Body of pancreas (tissue), 4 donors: Measurements from ENCODE around the gene DRGX. TPM values are rescaled to one million over a fixed set of nuclear protein-coding genes. Genes with fewer than 3 reads are reported as not detected.

Source experiments
- ATAC-seq: fragments of 150-250 bp; one replicate; pipeline ENCODE4 v1.9.1; 2016
- DNase-seq, 4 donors: peaks; one replicate each; pipeline ENCODE4 v3.0.0-alpha.2; 2019
- H3K27ac ChIP-seq, 4 donors: fragments of 200-600 bp; sonication (generic); 1 replicate in 3 of 4; 2 replicates in 1 of 4; pipeline versions ENCODE4 v1.5.1 to v1.6.1; 2016 to 2019; ENCODE audit warnings: mild to moderate bottlenecking in 1 of 4, mixed read lengths in 1 of 4, moderate library complexity in 1 of 4
- H3K27me3 ChIP-seq, 2 donors: fragments of 200-600 bp; sonication (generic); one replicate each; pipeline ENCODE4 v1.6.0; 2016; ENCODE audit warnings: mild to moderate bottlenecking in 1 of 2
- H3K36me3 ChIP-seq, 2 donors: fragments of 200-600 bp; sonication (generic); replicated peaks in 1 of 2; 2 replicates each; pipeline ENCODE4 v1.5.1; 2016; ENCODE audit warnings: low read depth in 2 of 2; ENCODE audit not compliant: insufficient read depth in 1 of 2
- H3K4me1 ChIP-seq: fragments of 200-600 bp; sonication (generic); one replicate; pipeline ENCODE4 v1.6.0; 2016
- H3K4me3 ChIP-seq, 2 donors: fragments of 200-600 bp; sonication (generic); 1 replicate in 1 of 2; 2 replicates in 1 of 2; pipeline ENCODE4 v1.5.1; 2016 to 2019
- H3K9me3 ChIP-seq, 3 donors: fragments of 200-600 bp; sonication (generic); 1 replicate in 2 of 3; 2 replicates in 1 of 3; pipeline ENCODE4 v1.5.1; 2016
- POLR2A ChIP-seq, 3 donors: fragments of 450-650 bp; IDR thresholded peaks; one replicate each; pipeline ENCODE4 v1.6.1; 2016; ENCODE audit warnings: antibody characterized with exemption in 3 of 3, mild to moderate bottlenecking in 2 of 3
- whole genome bisulfite sequencing, 2 donors: methylation state at CpG; one replicate each; pipeline ENCODE4 v1.1.5; 2017; 5-methylcytosine and 5-hydroxymethylcytosine counted together
- intact Hi-C: fragments of 100-400 bp; cut with DNase I; formaldehyde crosslinking; loops from one replicate; pipeline ENCODE4 v1.15.1; 2023
- total RNA-seq, 2 donors: library from RNA; depleted of rRNA; stranded (reverse); fragments of >200 nt; gene quantifications; one replicate each; pipeline ENCODE4 v1.1.0, GENCODE V29; 2016
- TF ChIP-seq, protein P1 (sequence below), 7 experiments: fragments of 450-650 bp in 4 of 7; fragments of 200-600 bp in 3 of 7; sonication (generic) in 3 of 7; IDR thresholded peaks; one replicate each; pipeline ENCODE4 v1.5.1; 2016 to 2019; ENCODE audit warnings: antibody characterized with exemption in 7 of 7

The DRGX gene
- total RNA-seq, 2 donors from 2014 or later, result not detected

DNA sequence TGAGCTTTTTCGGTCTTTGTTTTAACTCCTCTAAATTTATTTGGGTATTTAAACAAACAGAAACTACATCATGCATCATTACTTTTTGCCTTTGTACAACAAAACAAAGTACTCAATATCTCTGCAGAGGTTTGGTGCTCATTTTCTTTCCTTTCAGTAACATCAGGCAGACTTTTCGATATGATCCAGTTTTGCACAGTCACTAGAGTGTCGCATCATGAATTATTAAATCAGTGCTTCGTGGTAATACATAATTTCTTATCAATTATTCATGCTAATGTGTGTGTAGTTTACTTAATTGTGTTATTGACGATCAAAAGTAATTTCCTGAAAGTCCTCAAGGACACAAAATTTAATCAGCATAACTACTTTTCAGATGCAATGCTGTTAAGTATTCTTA, 31.8 kb downstream of the DRGX start:
- Histone ChIP-seq H3K4me1 (peaks cover 24% of the 10 kb centered on the region), H3K36me3 (no peaks in the 10 kb centered on the region), H3K4me3 (no peak overlapping the region), H3K27ac (no peak overlapping the region), H3K27me3 (no peaks in the 10 kb centered on the region), H3K9me3 (no peaks in the 10 kb centered on the region)
- no peak for DNase-seq
- no peak for TF ChIP-seq POLR2A (IDR thresholded peaks at IDR 0.05)
- TF ChIP-seq, protein P1, sequence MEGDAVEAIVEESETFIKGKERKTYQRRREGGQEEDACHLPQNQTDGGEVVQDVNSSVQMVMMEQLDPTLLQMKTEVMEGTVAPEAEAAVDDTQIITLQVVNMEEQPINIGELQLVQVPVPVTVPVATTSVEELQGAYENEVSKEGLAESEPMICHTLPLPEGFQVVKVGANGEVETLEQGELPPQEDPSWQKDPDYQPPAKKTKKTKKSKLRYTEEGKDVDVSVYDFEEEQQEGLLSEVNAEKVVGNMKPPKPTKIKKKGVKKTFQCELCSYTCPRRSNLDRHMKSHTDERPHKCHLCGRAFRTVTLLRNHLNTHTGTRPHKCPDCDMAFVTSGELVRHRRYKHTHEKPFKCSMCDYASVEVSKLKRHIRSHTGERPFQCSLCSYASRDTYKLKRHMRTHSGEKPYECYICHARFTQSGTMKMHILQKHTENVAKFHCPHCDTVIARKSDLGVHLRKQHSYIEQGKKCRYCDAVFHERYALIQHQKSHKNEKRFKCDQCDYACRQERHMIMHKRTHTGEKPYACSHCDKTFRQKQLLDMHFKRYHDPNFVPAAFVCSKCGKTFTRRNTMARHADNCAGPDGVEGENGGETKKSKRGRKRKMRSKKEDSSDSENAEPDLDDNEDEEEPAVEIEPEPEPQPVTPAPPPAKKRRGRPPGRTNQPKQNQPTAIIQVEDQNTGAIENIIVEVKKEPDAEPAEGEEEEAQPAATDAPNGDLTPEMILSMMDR (IDR thresholded peaks at IDR 0.05), result no peak
- ATAC-seq, result no peak
- intact Hi-C loops, result no loop called here
- 75 to 77% methylated on average over 5 of the region's 5 CpGs for WGBS, 2 donors

DNA sequence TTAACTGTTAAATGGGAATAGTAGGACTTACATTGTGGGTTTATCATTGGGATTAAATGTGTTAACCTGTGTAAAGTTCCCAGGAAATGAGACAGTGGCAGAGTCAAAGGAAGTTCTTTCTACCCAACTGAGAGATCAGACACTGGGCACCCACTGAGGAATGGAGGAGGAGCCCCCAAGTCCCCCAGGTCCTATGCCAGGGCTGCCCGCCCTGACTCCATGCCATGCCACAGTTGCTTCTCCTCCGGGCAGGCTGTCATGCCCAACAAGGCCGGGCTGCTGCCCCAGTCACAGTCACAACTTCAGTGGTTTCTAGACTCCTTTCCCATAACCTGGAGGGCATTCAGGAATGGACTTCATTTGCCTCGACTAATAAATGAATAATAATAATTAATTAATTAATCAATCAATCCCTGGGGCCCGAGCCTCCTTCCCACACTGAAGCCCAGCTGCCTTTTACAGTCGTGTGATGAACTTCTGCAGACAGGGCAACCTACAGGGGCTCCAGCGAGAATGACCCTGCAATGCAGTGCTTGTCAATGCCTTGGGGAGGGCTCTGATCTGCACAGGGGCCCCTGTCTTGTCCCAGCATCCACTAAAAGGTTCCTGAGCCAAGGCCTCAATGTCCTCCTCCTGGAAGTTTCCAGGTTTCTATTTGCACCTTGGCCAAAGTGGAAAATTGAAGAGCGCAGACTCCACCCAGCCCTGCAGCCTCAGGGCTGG, 32.4 kb downstream of the DRGX start:
- Histone ChIP-seq H3K4me1 (peaks cover 24% of the 10 kb centered on the region), H3K4me3 (no peak overlapping the region), H3K36me3 (no peaks in the 10 kb centered on the region), H3K27me3 (no peaks in the 10 kb centered on the region), H3K27ac (no peak overlapping the region), H3K9me3 (no peaks in the 10 kb centered on the region)
- TF ChIP-seq, protein P1 (IDR thresholded peaks at IDR 0.05), result no peak
- TF ChIP-seq POLR2A (IDR thresholded peaks at IDR 0.05), result no peak
- ATAC-seq (no peak), DNase-seq (no peak)
- 85 to 89% methylated on average over 8 of the region's 8 CpGs for WGBS, 2 donors
- intact Hi-C loops, result no loop called here

DNA sequence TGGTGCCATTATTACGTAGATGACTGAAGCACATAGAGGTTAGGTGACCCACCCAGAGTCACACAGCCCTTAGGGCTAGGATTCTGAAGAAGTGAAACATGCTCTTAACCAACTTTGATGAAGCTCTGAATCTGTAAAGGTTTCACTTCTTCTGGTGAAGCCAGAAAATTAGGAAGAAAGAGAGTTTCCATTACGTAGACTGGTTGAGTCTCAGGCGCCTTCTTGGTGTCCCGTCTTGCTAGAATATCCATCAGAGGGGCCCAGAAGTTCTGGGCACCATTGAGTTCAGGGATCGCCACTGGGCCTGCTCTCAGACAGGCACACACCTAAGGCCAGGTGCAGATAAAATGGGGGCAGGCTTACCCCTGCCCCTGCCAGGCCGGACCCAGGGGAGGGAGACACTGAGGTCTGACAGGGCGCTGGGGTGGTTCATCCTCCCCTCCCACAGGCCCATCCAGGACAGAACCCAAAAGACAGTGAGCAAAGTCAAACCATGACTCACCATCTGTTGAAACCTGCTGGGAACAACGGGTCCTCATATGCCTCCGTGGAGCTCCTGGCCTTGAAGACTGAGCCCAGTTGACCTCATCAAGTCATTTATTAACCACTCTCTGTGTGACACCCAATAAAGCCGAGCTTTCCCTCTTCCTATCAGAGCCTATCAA, 33.2 kb downstream of the DRGX start:
- Histone ChIP-seq H3K4me3 (no peak overlapping the region), H3K9me3 (no peaks in the 10 kb centered on the region), H3K27ac (no peak overlapping the region), H3K36me3 (no peaks in the 10 kb centered on the region), H3K27me3 (no peaks in the 10 kb centered on the region), H3K4me1 (peaks cover 24% of the 10 kb centered on the region)
- peak; percentile 86 for ATAC-seq
- intact Hi-C loops, result no loop called here
- TF ChIP-seq, protein P1 (IDR thresholded peaks at IDR 0.05), result no peak
- no peak for TF ChIP-seq POLR2A (IDR thresholded peaks at IDR 0.05)
- WGBS, 2 donors, result 64 to 85% methylated on average over 7 to 9 of the region's 10 CpGs
- DNase-seq, result peak; percentile 38 to 71 (median 47)

DNA sequence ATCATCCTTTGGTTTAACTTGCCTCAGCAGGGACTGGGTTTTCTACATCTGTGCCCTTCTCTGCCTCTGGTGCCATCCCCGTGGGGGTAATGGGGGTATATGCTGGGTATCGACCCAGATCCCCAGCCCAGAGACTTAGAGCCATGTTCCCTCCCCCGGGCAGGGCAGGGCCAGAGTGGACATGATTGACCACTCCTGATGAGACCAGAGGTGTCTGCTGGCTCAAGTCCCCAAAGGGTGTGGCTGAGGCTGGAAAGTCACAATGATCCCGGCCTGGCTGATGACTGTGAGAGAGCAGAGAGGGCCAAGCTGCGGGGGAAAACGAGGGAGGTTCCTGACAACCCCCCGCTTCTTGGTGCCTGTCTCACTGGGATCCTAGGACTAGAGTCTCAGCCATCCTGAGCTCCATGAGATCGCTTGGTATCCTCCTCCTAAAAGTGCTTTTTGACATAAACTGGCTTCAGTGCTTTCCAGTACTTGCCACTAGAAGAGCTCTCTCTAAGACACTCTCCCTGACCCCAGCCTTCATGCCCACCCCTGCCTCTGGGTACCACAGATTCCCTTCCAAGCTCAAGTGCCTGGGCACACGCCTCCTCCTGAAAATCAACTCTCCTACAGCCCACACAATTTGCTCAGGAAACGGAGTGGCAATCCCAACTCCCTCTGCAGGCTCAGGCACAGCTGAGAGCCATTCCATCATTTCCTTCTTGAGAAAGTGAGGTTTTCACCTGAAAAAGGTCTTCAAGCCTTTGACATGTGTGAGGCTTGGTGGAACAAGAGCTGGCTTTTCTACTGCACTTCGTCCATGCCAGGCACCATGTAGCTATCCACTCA, 33.9 kb downstream of the DRGX start:
- DNase-seq (no peak), ATAC-seq (no peak)
- Histone ChIP-seq H3K27me3 (no peaks in the 10 kb centered on the region), H3K9me3 (no peaks in the 10 kb centered on the region), H3K36me3 (no peaks in the 10 kb centered on the region), H3K4me1 (peaks cover 24% of the 10 kb centered on the region), H3K4me3 (no peak overlapping the region), H3K27ac (no peak overlapping the region)
- 69 to 80% methylated on average over 6 to 11 of the region's 11 CpGs for WGBS, 2 donors
- intact Hi-C loops, result no loop called here
- TF ChIP-seq, protein P1 (IDR thresholded peaks at IDR 0.05), result no peak
- no peak for TF ChIP-seq POLR2A (IDR thresholded peaks at IDR 0.05)
